DOHH2 (cell line): ENCODE data around the gene F8.

Source experiments
- H3F3A ChIP-seq: fragments of 200-600 bp; sonication (generic), shearing (Covaris generic); 2 replicates; pipeline ENCODE4 v1.6.0; 2016; ENCODE audit warnings: antibody characterized with exemption, mild to moderate bottlenecking; ENCODE audit not compliant: control insufficient read depth, insufficient read depth
- H3K27ac ChIP-seq: fragments of 200-600 bp; sonication (generic); 2 replicates; pipeline ENCODE4 v1.5.1; 2014; ENCODE audit warnings: low read depth, mild to moderate bottlenecking, low read length, moderate library complexity
- H3K27me3 ChIP-seq: fragments of 200-600 bp; sonication (generic); 2 replicates; pipeline ENCODE4 v1.6.1; 2014; ENCODE audit warnings: mild to moderate bottlenecking, low read length, mixed read lengths; ENCODE audit not compliant: control insufficient read depth
- H3K36me3 ChIP-seq: fragments of 200-600 bp; sonication (generic); 2 replicates; pipeline ENCODE4 v1.6.1; 2014; ENCODE audit warnings: mild to moderate bottlenecking, low read length, moderate library complexity, mixed read lengths; ENCODE audit not compliant: control insufficient read depth
- H3K4me1 ChIP-seq: fragments of 200-600 bp; sonication (generic); 2 replicates; pipeline ENCODE4 v1.6.1; 2014; ENCODE audit warnings: mild to moderate bottlenecking, low read length, mixed read lengths; ENCODE audit not compliant: control insufficient read depth
- H3K4me2 ChIP-seq: fragments of 200-600 bp; sonication (generic); 2 replicates; pipeline ENCODE4 v1.6.0; 2014; ENCODE audit warnings: mild to moderate bottlenecking, low read length, moderate library complexity
- H3K4me3 ChIP-seq: fragments of 200-600 bp; sonication (generic); 2 replicates; pipeline ENCODE4 v1.5.1; 2014; ENCODE audit warnings: mild to moderate bottlenecking, low read length, mixed read lengths
- H3K79me2 ChIP-seq: fragments of 200-600 bp; sonication (generic); 2 replicates; pipeline ENCODE4 v1.6.1; 2014; ENCODE audit warnings: mild to moderate bottlenecking, low read length, mixed read lengths; ENCODE audit not compliant: control insufficient read depth
- H3K9me2 ChIP-seq: fragments of 200-600 bp; sonication (generic); replicated peaks from 2 replicates; pipeline ENCODE4 v1.6.1; 2014; ENCODE audit warnings: mild to moderate bottlenecking, low read length, mixed read lengths; ENCODE audit not compliant: control insufficient read depth
- H3K9me3 ChIP-seq: fragments of 200-600 bp; sonication (generic); 2 replicates; pipeline ENCODE4 v1.6.1; 2014; ENCODE audit warnings: antibody characterized with exemption, low read length, mixed read lengths; ENCODE audit not compliant: control insufficient read depth, insufficient read depth
- H4K20me1 ChIP-seq: fragments of 200-600 bp; sonication (generic); 2 replicates; pipeline ENCODE4 v1.6.0; 2014; ENCODE audit warnings: low read depth, mild to moderate bottlenecking, antibody characterized with exemption, low read length, moderate library complexity; ENCODE audit not compliant: control insufficient read depth, insufficient read depth
- EZH2phosphoT487 ChIP-seq: fragments of 200-600 bp; sonication (generic); IDR thresholded peaks from 2 replicates; pipeline ENCODE4 v1.6.1; 2017; ENCODE audit warnings: borderline replicate concordance, mild to moderate bottlenecking, antibody characterized with exemption, low read length, moderate library complexity, mixed read lengths
- TF ChIP-seq, protein P1 (sequence below): fragments of 200-600 bp; sonication (generic); IDR thresholded peaks from one replicate; pipeline ENCODE4 v1.5.1; 2014; ENCODE audit warnings: antibody characterized with exemption, mild to moderate bottlenecking, low read depth, low read length; ENCODE audit not compliant: poor library complexity, severe bottlenecking

The F8 gene

DNA sequence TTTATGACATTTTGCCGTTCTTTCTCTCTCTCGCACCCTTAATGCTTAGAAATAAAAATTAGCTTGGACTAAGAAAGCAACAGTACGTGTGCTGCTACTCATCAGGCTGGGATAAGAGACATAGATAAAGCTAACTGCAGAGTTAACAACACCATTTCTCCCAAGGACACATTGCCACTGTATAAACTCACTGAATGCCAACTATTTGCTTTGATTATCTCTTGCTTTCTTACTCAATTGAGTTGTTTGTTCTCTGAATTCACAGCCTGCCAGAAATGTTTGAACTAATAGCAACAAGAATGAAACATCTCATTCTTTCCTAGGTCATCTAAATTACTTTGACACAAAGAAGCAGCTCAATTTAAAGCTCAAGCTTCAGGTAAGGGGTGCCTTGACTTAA lies 34.6 kb downstream of the F8 start:
- Histone ChIP-seq H3K4me1 (no peaks in the 10 kb centered on the region), H3K4me3 (no peak overlapping the region), H3K79me2 (no peaks in the 10 kb centered on the region), H3K36me3 (no peaks in the 10 kb centered on the region), H3K9me3 (no peaks in the 10 kb centered on the region), H3K9me2 (no peaks in the 10 kb centered on the region), H3K4me2 (no peak overlapping the region), H3K27ac (no peak overlapping the region), H4K20me1 (no peaks in the 10 kb centered on the region), H3K27me3 (no peaks in the 10 kb centered on the region), H3F3A (no peaks in the 10 kb centered on the region)
- TF ChIP-seq, protein P1, sequence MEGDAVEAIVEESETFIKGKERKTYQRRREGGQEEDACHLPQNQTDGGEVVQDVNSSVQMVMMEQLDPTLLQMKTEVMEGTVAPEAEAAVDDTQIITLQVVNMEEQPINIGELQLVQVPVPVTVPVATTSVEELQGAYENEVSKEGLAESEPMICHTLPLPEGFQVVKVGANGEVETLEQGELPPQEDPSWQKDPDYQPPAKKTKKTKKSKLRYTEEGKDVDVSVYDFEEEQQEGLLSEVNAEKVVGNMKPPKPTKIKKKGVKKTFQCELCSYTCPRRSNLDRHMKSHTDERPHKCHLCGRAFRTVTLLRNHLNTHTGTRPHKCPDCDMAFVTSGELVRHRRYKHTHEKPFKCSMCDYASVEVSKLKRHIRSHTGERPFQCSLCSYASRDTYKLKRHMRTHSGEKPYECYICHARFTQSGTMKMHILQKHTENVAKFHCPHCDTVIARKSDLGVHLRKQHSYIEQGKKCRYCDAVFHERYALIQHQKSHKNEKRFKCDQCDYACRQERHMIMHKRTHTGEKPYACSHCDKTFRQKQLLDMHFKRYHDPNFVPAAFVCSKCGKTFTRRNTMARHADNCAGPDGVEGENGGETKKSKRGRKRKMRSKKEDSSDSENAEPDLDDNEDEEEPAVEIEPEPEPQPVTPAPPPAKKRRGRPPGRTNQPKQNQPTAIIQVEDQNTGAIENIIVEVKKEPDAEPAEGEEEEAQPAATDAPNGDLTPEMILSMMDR: no peak
- TF ChIP-seq EZH2phosphoT487: no peak

DNA sequence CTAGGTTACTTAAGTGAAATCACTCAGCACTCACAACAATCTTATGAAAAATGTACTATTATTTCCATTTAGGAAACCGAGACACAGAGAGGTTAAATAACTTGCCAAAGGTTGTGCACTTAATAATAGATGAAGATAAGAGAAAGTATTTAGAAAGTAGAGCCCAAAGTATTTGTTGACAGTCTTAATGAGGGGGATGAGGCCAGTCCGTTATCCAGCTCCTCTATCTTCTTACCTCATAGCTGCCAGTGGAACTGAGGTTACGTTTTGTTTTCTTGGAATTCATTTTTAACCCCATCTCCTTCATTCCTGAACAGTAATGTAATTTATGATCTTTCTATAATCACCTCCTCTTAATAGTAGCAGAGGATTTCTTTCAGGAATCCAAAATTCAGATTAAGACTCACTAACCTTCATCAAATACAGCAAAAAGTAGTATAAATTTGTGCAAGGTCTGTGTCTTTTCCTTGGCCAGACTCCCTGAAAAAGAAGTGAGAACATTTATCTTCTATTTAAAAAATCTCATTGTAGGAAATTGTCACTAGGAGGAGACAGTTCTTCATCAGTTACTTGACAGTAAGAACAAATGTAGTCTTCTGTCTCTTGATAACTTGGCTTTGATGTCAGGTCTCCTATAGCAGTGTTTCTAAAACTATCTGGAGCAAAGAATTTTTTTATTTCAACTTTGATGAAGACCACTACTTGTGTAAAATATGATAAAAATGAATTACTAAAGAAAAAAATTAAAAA lies 35.5 kb downstream of the F8 start:
- Histone ChIP-seq H3K4me1 (no peaks in the 10 kb centered on the region), H3K27ac (no peak overlapping the region)

GRCh38 chrX:154981116-154981411 lies 41.5 kb downstream of the F8 start:
- no peaks in the 10 kb centered on the region for H4K20me1 ChIP-seq
- no peaks in the 10 kb centered on the region for H3K9me3 ChIP-seq
- H3F3A ChIP-seq: no peaks in the 10 kb centered on the region
- H3K36me3 ChIP-seq: no peaks in the 10 kb centered on the region
- no peak overlapping the region for H3K4me3 ChIP-seq
- H3K27ac ChIP-seq: no peak overlapping the region
- H3K4me1 ChIP-seq: no peaks in the 10 kb centered on the region; the same call in 1 of the 2 replicates
- TF ChIP-seq EZH2phosphoT487: no peak
- TF ChIP-seq, protein P1: no peak
- H3K79me2 ChIP-seq: no peaks in the 10 kb centered on the region
- no peaks in the 10 kb centered on the region for H3K27me3 ChIP-seq
- no peaks in the 10 kb centered on the region for H3K9me2 ChIP-seq
- H3K4me2 ChIP-seq: peak overlapping the region; percentile 41

More for the DNA sequence above, 35.5 kb downstream of the F8 start:
- Histone ChIP-seq H4K20me1 (no peaks in the 10 kb centered on the region), H3K4me2 (no peak overlapping the region), H3K27me3 (no peaks in the 10 kb centered on the region), H3K36me3 (no peaks in the 10 kb centered on the region), H3F3A (no peaks in the 10 kb centered on the region), H3K9me2 (no peaks in the 10 kb centered on the region), H3K79me2 (no peaks in the 10 kb centered on the region), H3K4me3 (no peak overlapping the region), H3K9me3 (no peaks in the 10 kb centered on the region)
- TF ChIP-seq EZH2phosphoT487: no peak
- TF ChIP-seq, protein P1: no peak
